Parathyroid adenoma (tissue), 2 donors: Measurements from ENCODE around the gene FOXJ1.

ENCODE experiments used
- H2AFZ ChIP-seq: fragments of 300-600 bp; sonication (generic); one replicate; pipeline ENCODE4 v1.7.0; 2017; ENCODE audit warnings: antibody characterized with exemption, mild to moderate bottlenecking
- H3K27ac ChIP-seq: fragments of 300-600 bp; sonication (generic); one replicate; pipeline ENCODE4 v1.7.0; 2017
- H3K27me3 ChIP-seq: fragments of 300-600 bp; sonication (generic); one replicate; pipeline ENCODE4 v1.7.0; 2017; ENCODE audit warnings: low read length; ENCODE audit not compliant: control insufficient read depth, insufficient read depth
- H3K36me3 ChIP-seq: fragments of 300-600 bp; sonication (generic); one replicate; pipeline ENCODE4 v1.7.0; 2017; ENCODE audit warnings: low read length; ENCODE audit not compliant: control insufficient read depth, insufficient read depth
- H3K4me1 ChIP-seq: fragments of 300-600 bp; sonication (generic); one replicate; pipeline ENCODE4 v1.7.0; 2017; ENCODE audit warnings: control low read depth
- H3K4me2 ChIP-seq: fragments of 300-600 bp; sonication (generic); one replicate; pipeline ENCODE4 v1.7.0; 2017; ENCODE audit warnings: low read length
- H3K4me3 ChIP-seq: fragments of 300-600 bp; sonication (generic); one replicate; pipeline ENCODE4 v1.7.0; 2017; ENCODE audit warnings: low read depth, low read length
- H3K79me2 ChIP-seq: fragments of 300-600 bp; sonication (generic); one replicate; pipeline ENCODE4 v1.7.0; 2017; ENCODE audit warnings: control low read depth
- H3K9ac ChIP-seq: fragments of 300-600 bp; sonication (generic); one replicate; pipeline ENCODE4 v1.7.0; 2017; ENCODE audit warnings: mild to moderate bottlenecking
- H3K9me3 ChIP-seq: fragments of 300-600 bp; sonication (generic); one replicate; pipeline ENCODE4 v1.7.0; 2017; ENCODE audit warnings: low read length; ENCODE audit not compliant: control insufficient read depth
- TF ChIP-seq, protein P1 (sequence below): fragments of 300-600 bp; sonication (generic); IDR thresholded peaks from one replicate; pipeline ENCODE4 v1.7.0; 2017; ENCODE audit warnings: antibody characterized with exemption, mild to moderate bottlenecking
- donor health status: primary hyperparathyroidism.

The FOXJ1 gene

DNA sequence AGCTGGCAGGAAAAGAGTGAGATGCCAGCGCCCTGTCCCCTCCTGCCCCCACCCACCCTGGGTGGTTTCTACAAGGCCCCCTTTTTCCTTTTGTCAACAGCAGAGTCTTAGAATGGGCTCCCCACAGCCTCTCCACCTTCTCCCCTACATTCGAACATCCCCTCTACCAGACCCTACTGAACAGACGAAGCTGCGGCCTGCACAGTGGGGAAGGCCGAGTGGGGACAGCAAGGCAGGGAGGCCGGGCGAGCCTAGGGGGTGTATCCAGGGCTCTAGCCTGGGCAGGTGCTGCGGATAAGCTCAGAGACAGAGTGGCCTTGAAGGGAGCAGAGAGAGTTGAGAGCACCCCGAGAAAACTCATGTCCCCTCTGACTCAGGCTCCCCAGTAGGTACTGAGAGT, 54.7 kb downstream of the FOXJ1 start:
- Histone ChIP-seq H3K9ac (no peak overlapping the region), H3K36me3 (no peaks in the 10 kb centered on the region), H3K27ac (no peak overlapping the region), H3K9me3 (no peaks in the 10 kb centered on the region), H3K79me2 (no peaks in the 10 kb centered on the region), H3K4me3 (no peak overlapping the region), H2AFZ (no peak overlapping the region), H3K4me1 (no peaks in the 10 kb centered on the region), H3K27me3 (no peaks in the 10 kb centered on the region), H3K4me2 (no peak overlapping the region)
- TF ChIP-seq, protein P1, sequence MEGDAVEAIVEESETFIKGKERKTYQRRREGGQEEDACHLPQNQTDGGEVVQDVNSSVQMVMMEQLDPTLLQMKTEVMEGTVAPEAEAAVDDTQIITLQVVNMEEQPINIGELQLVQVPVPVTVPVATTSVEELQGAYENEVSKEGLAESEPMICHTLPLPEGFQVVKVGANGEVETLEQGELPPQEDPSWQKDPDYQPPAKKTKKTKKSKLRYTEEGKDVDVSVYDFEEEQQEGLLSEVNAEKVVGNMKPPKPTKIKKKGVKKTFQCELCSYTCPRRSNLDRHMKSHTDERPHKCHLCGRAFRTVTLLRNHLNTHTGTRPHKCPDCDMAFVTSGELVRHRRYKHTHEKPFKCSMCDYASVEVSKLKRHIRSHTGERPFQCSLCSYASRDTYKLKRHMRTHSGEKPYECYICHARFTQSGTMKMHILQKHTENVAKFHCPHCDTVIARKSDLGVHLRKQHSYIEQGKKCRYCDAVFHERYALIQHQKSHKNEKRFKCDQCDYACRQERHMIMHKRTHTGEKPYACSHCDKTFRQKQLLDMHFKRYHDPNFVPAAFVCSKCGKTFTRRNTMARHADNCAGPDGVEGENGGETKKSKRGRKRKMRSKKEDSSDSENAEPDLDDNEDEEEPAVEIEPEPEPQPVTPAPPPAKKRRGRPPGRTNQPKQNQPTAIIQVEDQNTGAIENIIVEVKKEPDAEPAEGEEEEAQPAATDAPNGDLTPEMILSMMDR = no peak
